ENCODE data around the gene ANXA4. TPM values are rescaled to one million over a fixed set of nuclear protein-coding genes. Genes with fewer than 3 reads are reported as not detected.
"Not testable (repeated sequence)": the region's sequence is repeated elsewhere in the genome, so short reads cannot be mapped to it uniquely, and the experiment has no call there.

Gene ANXA4
- polyA plus RNA-seq, 6 donors from 2014 or later = 43.4 to 113 (median 82.0) TPM

DNA sequence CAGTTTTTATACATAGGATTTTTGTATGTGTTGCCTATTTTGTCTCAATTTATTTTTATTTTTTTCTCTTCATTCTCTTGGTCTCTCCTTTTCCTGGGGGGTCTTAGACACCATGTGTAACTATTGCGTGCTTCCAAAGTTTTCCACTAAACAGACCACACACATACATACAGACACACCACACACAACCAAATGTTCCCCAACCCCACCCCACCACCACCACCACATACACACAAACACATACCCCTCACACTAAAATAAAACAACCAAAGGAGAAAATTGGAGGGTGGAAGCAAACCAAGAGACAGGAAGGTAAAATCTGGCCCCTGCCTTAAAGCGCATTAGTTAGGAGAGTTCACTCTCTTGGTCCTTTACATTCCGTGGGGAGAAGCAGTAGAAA, 30.0 kb upstream of the ANXA4 start:
- DNase-seq = no peak
- H3K27ac Mint-ChIP-seq = no peak overlapping the region
- peaks cover 0 to 11% (median 6%) of the 10 kb centered on the region in 7 donors for H3K9me3 Mint-ChIP-seq
- H3K4me3 Mint-ChIP-seq = no peak overlapping the region
- peaks cover 0 to 4% of the 10 kb centered on the region in 2 donors for H3K36me3 Mint-ChIP-seq
- no peak for ATAC-seq (ENCODE audit: low read depth in 2 of 2)
- peaks cover 5 to 6% (median 5%) of the 10 kb centered on the region in 3 donors for H3K4me1 Mint-ChIP-seq
- peaks cover 45 to 61% (median 50%) of the 10 kb centered on the region in 3 donors for H3K27me3 Mint-ChIP-seq

DNA sequence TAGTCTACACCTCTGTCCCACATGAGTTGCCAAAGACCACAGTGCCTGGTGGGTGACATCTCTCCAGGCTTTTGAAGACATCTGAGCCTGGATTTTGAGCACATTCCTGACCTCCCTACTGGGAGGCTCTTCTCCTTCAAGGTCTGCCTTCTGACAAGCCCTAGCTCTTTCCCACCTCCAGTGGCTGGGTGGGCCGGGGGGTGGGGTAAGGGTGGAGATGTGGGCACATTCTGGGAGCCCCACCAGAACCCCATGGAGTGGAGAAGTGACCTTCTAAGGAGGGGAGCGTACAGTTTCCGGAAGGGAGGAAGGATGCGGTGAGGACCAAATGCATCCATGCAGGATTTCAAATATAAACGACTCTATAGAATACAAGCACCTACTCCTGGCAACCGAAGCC, 27.9 kb upstream of the ANXA4 start:
- H3K27me3 Mint-ChIP-seq = peaks cover 44 to 61% (median 60%) of the 10 kb centered on the region in 3 donors
- no peak for ATAC-seq (ENCODE audit: low read depth in 2 of 2)
- DNase-seq = no peak
- H3K36me3 Mint-ChIP-seq = peaks cover 0 to 4% of the 10 kb centered on the region in 2 donors
- no peak overlapping the region for H3K4me3 Mint-ChIP-seq
- no peak overlapping the region for H3K27ac Mint-ChIP-seq
- H3K4me1 Mint-ChIP-seq = peaks cover 5 to 6% (median 5%) of the 10 kb centered on the region in 3 donors
- H3K9me3 Mint-ChIP-seq = peaks cover 0 to 11% (median 6%) of the 10 kb centered on the region in 7 donors

DNA sequence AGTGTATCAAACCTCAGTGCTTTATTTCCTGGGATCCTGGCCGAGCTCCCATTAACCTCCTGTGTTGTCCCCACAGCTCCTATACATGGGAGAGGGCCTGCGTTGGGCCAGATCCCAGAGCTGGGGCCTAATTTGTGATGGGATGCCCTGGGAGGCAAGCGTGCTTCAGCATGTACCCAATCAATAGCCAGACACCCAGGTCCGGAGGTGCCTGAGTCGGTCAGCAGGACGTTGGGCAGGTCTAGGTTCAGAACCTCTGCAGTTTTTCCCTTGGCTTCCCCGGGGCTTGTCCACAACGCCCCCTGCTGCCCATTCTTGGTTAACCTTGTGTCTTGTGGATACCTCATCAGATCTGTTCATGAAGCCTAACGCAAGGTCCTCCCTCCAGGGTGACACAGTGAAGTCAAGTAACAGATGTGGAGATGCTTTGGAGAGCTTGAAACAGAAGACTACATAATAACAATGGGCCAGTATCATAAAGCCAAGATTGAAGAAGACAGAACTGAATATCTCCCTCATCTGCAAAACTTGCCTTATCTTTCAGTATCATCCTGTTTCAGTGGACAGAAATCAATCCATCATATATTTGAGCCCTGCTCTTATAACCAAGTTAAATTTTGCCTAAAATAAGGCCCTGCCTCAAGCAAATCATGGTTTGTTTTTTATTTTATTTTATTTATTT, 27.3 kb upstream of the ANXA4 start:
- ATAC-seq (ENCODE audit: low read depth in 2 of 2) = peak; percentile 91 to 97
- H3K4me3 Mint-ChIP-seq, H3K27ac Mint-ChIP-seq, H3K36me3 Mint-ChIP-seq, H3K4me1 Mint-ChIP-seq: not testable (repeated sequence)
- DNase-seq = peak; percentile 79
- Mint-ChIP-seq H3K9me3 (peaks cover 0 to 11% (median 6%) of the 10 kb centered on the region in 7 donors), H3K27me3 (peaks cover 44 to 56% (median 56%) of the 10 kb centered on the region in 3 donors)

DNA sequence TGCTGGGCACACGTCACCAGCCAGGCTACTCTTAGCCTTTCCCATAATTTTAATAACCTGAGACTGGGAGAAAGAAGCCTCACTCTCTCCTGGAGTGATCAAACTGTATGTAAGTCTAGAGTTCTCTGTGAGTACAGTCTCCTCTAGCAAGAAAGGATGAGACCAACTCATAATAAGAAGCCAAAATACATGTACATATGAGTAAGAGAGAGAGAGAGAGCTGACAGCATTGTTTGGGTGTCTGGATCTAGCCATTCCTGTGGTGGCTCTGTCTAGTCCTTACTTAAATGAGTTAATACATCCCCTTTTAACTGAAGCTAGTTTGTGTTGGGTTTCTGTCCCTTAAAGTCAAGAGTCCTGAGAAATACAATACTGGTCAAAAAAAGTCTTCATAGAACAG, 26.0 kb upstream of the ANXA4 start:
- Mint-ChIP-seq H3K4me3 (no peak overlapping the region), H3K36me3 (peaks cover 0 to 4% of the 10 kb centered on the region in 2 donors), H3K27ac (peak overlapping the region in 1 of 6 donors; percentile 86), H3K9me3 (peaks cover 0 to 5% (median under 1%) of the 10 kb centered on the region in 7 donors), H3K27me3 (peaks cover 44 to 59% (median 56%) of the 10 kb centered on the region in 3 donors), H3K4me1 (peaks cover 5 to 6% (median 5%) of the 10 kb centered on the region in 3 donors)
- ATAC-seq (ENCODE audit: low read depth in 2 of 2) (no peak), DNase-seq (no peak)

GRCh38 chr2:69716555-69717120, 25.3 kb upstream of the ANXA4 start:
- H3K27me3 Mint-ChIP-seq = peaks cover 44 to 54% (median 53%) of the 10 kb centered on the region in 3 donors
- DNase-seq (no peak), ATAC-seq (ENCODE audit: low read depth in 2 of 2) (no peak)
- H3K9me3 Mint-ChIP-seq = no peaks in the 10 kb centered on the region
- peaks cover 5 to 6% (median 5%) of the 10 kb centered on the region in 3 donors for H3K4me1 Mint-ChIP-seq
- H3K27ac Mint-ChIP-seq = peak overlapping the region in 1 of 6 donors; percentile 13
- peaks cover 0 to 4% of the 10 kb centered on the region in 2 donors for H3K36me3 Mint-ChIP-seq
- no peak overlapping the region for H3K4me3 Mint-ChIP-seq

- no peak overlapping the region for H3K27ac Mint-ChIP-seq
- peaks cover 0 to 4% of the 10 kb centered on the region in 2 donors for H3K36me3 Mint-ChIP-seq
- ATAC-seq (ENCODE audit: low read depth in 2 of 2) (no peak), DNase-seq (no peak)
- H3K9me3 Mint-ChIP-seq = no peaks in the 10 kb centered on the region
- no peak overlapping the region for H3K4me3 Mint-ChIP-seq
- peaks cover 5 to 6% (median 5%) of the 10 kb centered on the region in 3 donors for H3K4me1 Mint-ChIP-seq
- peaks cover 44 to 49% (median 48%) of the 10 kb centered on the region in 3 donors for H3K27me3 Mint-ChIP-seq
Measured at GRCh38 chr2:69717186-69717585, 24.7 kb upstream of the ANXA4 start.

GRCh38 chr2:69717861-69718273, 24.1 kb upstream of the ANXA4 start:
- Mint-ChIP-seq H3K27me3 (peaks cover 40 to 46% (median 42%) of the 10 kb centered on the region in 3 donors), H3K27ac (no peak overlapping the region), H3K4me3 (no peak overlapping the region), H3K4me1 (peaks cover 5 to 6% (median 5%) of the 10 kb centered on the region in 3 donors), H3K36me3 (peaks cover 0 to 4% of the 10 kb centered on the region in 2 donors), H3K9me3 (no peaks in the 10 kb centered on the region)
- peak in 1 of 2 donors; percentile 26 for ATAC-seq (ENCODE audit: low read depth in 2 of 2)
- no peak for DNase-seq

DNA sequence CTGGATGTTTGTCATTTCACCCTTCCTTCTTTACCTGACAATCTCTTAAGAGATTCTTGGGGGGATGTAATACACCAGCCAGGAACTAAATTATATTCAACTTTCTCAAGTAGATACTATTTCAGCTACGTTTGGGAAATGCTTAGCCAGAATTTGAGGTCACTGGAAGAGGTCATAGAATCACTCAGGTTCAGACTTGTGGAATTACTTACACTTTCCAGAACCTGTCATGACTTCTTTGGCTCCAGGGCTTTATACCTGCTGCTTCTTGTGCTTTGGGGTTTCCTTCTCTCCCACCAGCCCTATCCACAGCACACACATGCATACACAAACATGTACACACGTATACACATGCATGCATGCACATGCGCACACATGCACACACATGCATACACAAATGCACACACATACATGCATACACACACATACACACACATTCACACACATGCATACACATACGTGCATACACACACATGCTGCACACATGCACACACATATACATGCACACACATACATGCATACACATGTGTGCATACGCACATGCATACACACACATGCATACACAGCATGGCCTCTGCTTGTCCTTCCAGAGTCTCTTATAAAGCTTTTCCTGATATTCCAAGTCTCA, 23.5 kb upstream of the ANXA4 start:
- H3K4me3 Mint-ChIP-seq = no peak overlapping the region
- DNase-seq (no peak), ATAC-seq (ENCODE audit: low read depth in 2 of 2) (no peak)
- H3K27me3 Mint-ChIP-seq = peaks cover 35 to 40% (median 36%) of the 10 kb centered on the region in 3 donors
- peaks cover 5 to 6% (median 5%) of the 10 kb centered on the region in 3 donors for H3K4me1 Mint-ChIP-seq
- peaks cover 0 to 4% of the 10 kb centered on the region in 2 donors for H3K36me3 Mint-ChIP-seq
- no peak overlapping the region for H3K27ac Mint-ChIP-seq
- H3K9me3 Mint-ChIP-seq = no peaks in the 10 kb centered on the region

DNA sequence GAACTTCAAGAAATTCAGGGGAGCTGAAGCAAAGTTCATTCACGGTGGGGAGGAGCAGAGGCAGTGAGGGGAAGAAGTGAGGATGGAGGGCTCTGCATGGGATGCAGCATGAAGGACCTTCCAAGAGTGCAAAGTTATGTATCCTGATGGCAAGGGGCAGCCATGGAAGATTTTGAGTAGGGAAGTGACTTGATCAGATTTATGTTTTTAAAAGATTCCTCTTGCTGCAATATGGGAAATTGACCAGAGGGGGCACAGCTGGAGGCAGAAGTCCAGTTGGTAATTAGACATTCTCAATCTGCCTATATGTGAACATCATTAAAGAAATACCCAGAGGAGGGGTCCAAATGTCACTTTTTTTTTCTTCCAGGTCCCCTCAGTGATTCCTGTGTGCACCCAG, 21.5 kb upstream of the ANXA4 start:
- Mint-ChIP-seq H3K36me3 (no peaks in the 10 kb centered on the region), H3K27ac (no peak overlapping the region), H3K9me3 (no peaks in the 10 kb centered on the region), H3K4me1 (peaks cover 6 to 8% (median 7%) of the 10 kb centered on the region in 3 donors), H3K4me3 (no peak overlapping the region), H3K27me3 (peaks cover 21 to 27% (median 23%) of the 10 kb centered on the region in 3 donors)
- DNase-seq (no peak), ATAC-seq (ENCODE audit: low read depth in 2 of 2) (no peak)

DNA sequence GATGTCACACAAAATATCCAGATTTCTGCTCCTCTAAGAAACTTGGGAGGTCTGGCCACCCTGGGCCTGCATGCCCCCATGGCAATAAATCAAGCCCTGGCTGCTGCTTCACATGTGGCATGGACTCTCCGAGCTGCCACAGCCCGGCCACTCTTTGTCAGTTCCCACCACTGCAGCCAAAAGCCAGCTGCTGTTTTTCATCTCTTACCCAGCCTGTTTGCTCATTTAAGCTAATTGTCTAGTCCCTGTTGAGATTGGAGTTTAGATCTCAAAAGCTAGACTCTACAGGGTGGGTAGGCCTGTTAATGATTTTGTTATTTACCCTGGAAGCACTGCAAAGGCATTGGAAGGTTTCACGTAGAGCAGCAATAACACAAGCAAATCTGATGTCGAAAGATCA, 20.9 kb upstream of the ANXA4 start:
- peak overlapping the region in 1 of 6 donors; percentile 33 for H3K27ac Mint-ChIP-seq
- no peaks in the 10 kb centered on the region for H3K36me3 Mint-ChIP-seq

GRCh38 chr2:69723791-69724190, 18.1 kb upstream of the ANXA4 start:
- no peaks in the 10 kb centered on the region for H3K9me3 Mint-ChIP-seq
- DNase-seq (no peak), ATAC-seq (ENCODE audit: low read depth in 2 of 2) (no peak)
- no peak overlapping the region for H3K27ac Mint-ChIP-seq
- peaks cover 0 to 6% (median 2%) of the 10 kb centered on the region in 3 donors for H3K27me3 Mint-ChIP-seq
- H3K4me3 Mint-ChIP-seq = no peak overlapping the region
- no peaks in the 10 kb centered on the region for H3K36me3 Mint-ChIP-seq
- peaks cover 6 to 8% (median 7%) of the 10 kb centered on the region in 3 donors for H3K4me1 Mint-ChIP-seq

More for the DNA sequence above, 20.9 kb upstream of the ANXA4 start:
- H3K4me1 Mint-ChIP-seq = peaks cover 6 to 8% (median 7%) of the 10 kb centered on the region in 3 donors
- H3K4me3 Mint-ChIP-seq = no peak overlapping the region
- no peaks in the 10 kb centered on the region for H3K9me3 Mint-ChIP-seq
- no peak for DNase-seq
- peaks cover 17 to 24% (median 17%) of the 10 kb centered on the region in 3 donors for H3K27me3 Mint-ChIP-seq
- no peak for ATAC-seq (ENCODE audit: low read depth in 2 of 2)

DNA sequence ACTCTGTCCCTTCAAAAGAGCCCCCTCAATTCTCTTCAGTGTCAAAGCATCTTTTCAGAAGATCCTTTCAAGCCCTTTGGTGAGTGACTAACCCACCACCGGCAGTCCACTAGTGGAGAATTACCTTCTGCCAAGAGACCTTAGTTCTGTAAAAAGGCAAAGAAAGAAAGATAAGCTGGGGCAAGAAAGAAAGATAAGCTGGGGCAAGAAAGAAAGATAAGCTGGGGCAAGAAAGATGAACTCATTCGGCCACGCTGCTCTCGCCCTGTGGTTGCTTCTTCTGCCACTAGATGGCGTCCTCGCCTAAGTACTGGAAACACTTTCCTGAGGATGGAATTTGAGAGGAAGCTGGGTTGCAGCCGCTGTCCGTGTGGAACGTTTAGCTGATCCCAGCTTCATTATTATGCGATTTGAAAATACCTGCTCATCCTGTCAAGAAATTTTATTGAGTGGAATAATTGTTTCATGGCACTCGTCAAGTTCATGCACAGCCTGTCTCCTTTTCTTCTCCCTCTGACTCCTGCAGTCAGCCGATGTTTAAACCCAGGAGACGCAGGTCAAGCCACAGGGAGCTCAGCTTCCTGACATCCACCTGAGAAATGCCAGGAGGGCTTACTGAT, 17.3 kb upstream of the ANXA4 start:
- Mint-ChIP-seq H3K9me3 (no peaks in the 10 kb centered on the region), H3K4me1 (peaks cover 6 to 10% (median 7%) of the 10 kb centered on the region in 3 donors), H3K4me3 (peak overlapping the region in 7 of 8 donors; percentile 39 to 86 (median 64)), H3K36me3 (no peaks in the 10 kb centered on the region), H3K27me3 (peaks cover 0 to 6% (median 0%) of the 10 kb centered on the region in 3 donors), H3K27ac (peak overlapping the region in 1 of 6 donors; percentile 13)
- ATAC-seq (ENCODE audit: low read depth in 2 of 2) (peak; percentile 77 to 92), DNase-seq (peak; percentile 76)

GRCh38 chr2:69725706-69726360, 16.1 kb upstream of the ANXA4 start:
- no peak for ATAC-seq (ENCODE audit: low read depth in 2 of 2)
- Mint-ChIP-seq H3K9me3 (no peaks in the 10 kb centered on the region), H3K4me1 (peaks cover 11 to 20% (median 11%) of the 10 kb centered on the region in 3 donors), H3K27ac (peak overlapping the region in 1 of 6 donors; percentile 29), H3K4me3 (no peak overlapping the region), H3K36me3 (no peaks in the 10 kb centered on the region), H3K27me3 (no peaks in the 10 kb centered on the region)
- DNase-seq = no peak
